Right renal cortex interstitium (tissue), 3 donors: Measurements from ENCODE around the gene SSNA1. TPM values are rescaled to one million over a fixed set of nuclear protein-coding genes. Genes with fewer than 3 reads are reported as not detected.

ENCODE experiments used
- DNase-seq, 3 donors: peaks; one replicate each; pipeline ENCODE4 v3.0.0-alpha.2; 2013; ENCODE audit warnings: low read depth in 3 of 3, low spot score in 2 of 3
- polyA plus RNA-seq, 3 donors: library from polyadenylated mRNA; unstranded; fragments of 120-200 nt; gene quantifications; one replicate each; pipeline ENCODE4 v1.2.1, GENCODE V29; 2013; ENCODE audit not compliant: insufficient read length in 3 of 3

The SSNA1 gene
- polyA plus RNA-seq, 3 donors: 41.4 to 52.2 (median 43.2) TPM

GRCh38 chr9:137166380-137167229 is 21.9 kb upstream of the SSNA1 start:
- DNase-seq: no peak

- DNase-seq: no peak
Observed at GRCh38 chr9:137167277-137167746, 21.2 kb upstream of the SSNA1 start.

DNA sequence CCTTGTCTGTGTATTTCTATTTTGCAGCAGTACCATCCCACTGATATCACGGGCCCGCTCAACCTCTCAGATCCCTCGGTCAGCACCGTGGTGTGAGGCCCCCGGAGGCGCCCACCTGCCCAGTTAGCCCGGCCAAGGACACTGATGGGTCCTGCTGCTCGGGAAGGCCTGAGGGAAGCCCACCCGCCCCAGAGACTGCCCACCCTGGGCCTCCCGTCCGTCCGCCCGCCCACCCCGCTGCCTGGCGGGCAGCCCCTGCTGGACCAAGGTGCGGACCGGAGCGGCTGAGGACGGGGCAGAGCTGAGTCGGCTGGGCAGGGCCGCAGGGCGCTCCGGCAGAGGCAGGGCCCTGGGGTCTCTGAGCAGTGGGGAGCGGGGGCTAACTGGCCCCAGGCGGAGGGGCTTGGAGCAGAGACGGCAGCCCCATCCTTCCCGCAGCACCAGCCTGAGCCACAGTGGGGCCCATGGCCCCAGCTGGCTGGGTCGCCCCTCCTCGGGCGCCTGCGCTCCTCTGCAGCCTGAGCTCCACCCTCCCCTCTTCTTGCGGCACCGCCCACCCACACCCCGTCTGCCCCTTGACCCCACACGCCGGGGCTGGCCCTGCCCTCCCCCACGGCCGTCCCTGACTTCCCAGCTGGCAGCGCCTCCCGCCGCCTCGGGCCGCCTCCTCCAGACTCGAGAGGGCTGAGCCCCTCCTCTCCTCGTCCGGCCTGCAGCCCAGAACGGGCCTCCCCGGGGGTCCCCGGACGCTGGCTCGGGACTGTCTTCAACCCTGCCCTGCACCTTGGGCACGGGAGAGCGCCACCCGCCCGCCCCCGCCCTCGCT is 20.5 kb upstream of the SSNA1 start:
- DNase-seq: no peak

DNA sequence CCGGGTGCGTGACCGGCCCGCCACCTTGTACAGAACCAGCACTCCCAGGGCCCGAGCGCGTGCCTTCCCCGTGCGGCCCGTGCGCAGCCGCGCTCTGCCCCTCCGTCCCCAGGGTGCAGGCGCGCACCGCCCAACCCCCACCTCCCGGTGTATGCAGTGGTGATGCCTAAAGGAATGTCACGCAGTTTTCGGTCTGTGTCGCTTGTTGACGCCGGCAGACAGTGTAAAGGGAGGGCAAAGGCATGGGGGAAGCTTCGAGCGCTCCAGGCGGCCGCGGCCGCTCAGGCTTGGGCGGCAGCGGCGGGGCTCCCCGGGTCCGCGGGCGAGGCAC is 19.9 kb upstream of the SSNA1 start:
- DNase-seq: no peak

- peak in 1 of 3 donors; percentile 29 for DNase-seq
Observed at GRCh38 chr9:137168904-137169856, 19.3 kb upstream of the SSNA1 start.

DNA sequence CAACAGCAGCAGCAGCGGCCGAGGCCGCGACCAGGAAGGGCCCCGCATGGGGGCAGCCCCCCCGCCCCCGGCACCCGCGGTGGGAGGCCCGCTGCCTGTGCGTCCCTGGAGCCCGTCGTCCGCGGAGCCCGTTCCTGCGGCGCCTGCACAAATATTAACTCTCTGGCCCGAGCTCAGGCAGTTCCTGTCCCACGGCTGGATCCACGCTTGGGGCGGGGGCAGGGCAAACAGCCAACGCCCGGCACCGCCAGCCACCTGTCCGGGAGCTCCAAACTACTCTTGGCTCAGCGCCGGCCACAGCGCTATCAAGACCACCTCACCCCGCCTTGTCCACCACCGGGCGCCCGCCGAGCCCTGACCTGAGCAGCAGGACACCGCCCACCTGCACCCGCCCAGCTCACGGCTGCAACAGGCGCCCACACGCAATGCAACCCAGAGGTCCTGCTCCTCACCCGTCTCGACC is 18.5 kb upstream of the SSNA1 start, which contains the start of gene LRRC26:
LRRC26 (minus strand) TSS at position 156 of the 463 bp plus-strand sequence; CDS start at position 48, 108 bp downstream.
- DNase-seq: no peak

DNA sequence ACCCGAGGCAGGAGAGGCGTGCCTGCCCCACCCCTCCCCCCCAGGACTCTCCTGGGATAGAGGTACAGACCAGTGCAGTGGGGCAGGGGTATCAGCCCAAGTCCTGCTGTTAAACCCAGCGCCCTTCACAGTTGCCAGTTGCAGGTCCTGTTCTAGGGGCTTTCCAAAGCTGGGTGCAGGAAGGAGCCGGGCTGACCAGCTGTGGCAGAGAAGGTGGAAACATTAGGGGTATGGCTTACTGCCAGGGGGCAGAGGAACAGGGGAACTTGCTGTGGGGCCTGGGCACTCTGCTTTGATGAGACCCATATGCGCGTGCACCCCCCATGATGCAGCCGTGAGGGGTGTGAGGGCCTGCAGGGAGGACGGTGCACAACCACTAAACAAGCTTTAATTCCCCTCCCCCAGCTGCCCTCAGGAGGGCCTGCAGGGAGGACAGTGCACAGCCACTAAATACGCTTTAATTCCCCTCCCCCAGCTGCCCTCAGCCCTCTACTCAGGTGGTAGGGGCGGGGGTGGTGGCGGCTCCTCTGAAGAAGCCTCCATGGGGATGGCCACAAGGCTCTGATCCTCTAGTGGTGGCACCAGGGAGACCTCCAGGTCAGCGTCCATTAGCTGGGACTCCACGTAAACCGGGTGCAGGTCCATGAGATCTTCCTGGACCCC is 17.9 kb upstream of the SSNA1 start:
- no peak for DNase-seq

GRCh38 chr9:137171149-137171900 is 17.2 kb upstream of the SSNA1 start:
- no peak for DNase-seq

- no peak for DNase-seq
Observed at GRCh38 chr9:137172901-137173795, 15.3 kb upstream of the SSNA1 start.

GRCh38 chr9:137173796-137174664 is 14.4 kb upstream of the SSNA1 start:
- no peak for DNase-seq

- DNase-seq: no peak
Observed at GRCh38 chr9:137174722-137175293, 13.7 kb upstream of the SSNA1 start.

DNA sequence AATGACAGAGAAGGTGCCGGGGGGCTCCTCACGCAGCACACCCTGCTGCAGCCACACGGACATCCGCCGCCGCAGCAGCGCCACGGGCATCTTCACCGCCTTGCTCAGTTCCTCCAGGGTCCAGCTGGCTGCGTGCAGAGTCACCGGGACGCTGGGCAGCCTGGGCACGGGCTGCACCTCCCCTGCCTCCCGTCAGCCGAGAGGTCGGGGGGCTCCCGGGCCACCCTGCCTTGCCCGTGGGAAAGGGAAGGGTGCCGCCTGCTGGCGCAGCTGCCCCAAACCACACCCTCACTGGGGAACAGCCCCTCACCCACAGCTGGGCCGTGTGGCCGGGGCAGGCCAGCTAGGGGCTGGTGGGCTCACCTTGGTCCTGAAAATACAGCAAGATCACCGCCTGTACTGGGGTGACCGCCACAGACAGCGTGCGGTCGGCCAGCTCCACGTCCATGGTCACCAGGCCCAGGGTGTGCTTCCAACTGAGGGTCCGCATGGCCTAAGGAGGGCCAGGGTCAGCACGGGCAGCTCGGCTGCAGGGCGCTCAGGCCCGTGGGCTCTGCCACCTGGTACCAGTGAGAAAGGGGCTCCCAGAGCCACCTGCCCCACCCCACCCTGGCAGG is 13.0 kb upstream of the SSNA1 start:
- DNase-seq: no peak

- DNase-seq: no peak
Observed at GRCh38 chr9:137176302-137177182, 11.9 kb upstream of the SSNA1 start.

GRCh38 chr9:137178201-137178938 is 10.1 kb upstream of the SSNA1 start:
- no peak for DNase-seq
